Measurements from ENCODE around the gene DENND1C.

DENND1C gene, protein sequence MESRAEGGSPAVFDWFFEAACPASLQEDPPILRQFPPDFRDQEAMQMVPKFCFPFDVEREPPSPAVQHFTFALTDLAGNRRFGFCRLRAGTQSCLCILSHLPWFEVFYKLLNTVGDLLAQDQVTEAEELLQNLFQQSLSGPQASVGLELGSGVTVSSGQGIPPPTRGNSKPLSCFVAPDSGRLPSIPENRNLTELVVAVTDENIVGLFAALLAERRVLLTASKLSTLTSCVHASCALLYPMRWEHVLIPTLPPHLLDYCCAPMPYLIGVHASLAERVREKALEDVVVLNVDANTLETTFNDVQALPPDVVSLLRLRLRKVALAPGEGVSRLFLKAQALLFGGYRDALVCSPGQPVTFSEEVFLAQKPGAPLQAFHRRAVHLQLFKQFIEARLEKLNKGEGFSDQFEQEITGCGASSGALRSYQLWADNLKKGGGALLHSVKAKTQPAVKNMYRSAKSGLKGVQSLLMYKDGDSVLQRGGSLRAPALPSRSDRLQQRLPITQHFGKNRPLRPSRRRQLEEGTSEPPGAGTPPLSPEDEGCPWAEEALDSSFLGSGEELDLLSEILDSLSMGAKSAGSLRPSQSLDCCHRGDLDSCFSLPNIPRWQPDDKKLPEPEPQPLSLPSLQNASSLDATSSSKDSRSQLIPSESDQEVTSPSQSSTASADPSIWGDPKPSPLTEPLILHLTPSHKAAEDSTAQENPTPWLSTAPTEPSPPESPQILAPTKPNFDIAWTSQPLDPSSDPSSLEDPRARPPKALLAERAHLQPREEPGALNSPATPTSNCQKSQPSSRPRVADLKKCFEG

GRCh38 chr19:6481541-6482342 lies at the start of gene DENND1C:
Gene DENND1C (minus strand): TSS chr19:6481787. CDS start chr19:6481695, 92 bp downstream.
- peak; percentile 26 to 52 (median 48) for DNase-seq (ENCODE audit: low read depth in 3 of 3, low spot score in 1 of 3)

DNA sequence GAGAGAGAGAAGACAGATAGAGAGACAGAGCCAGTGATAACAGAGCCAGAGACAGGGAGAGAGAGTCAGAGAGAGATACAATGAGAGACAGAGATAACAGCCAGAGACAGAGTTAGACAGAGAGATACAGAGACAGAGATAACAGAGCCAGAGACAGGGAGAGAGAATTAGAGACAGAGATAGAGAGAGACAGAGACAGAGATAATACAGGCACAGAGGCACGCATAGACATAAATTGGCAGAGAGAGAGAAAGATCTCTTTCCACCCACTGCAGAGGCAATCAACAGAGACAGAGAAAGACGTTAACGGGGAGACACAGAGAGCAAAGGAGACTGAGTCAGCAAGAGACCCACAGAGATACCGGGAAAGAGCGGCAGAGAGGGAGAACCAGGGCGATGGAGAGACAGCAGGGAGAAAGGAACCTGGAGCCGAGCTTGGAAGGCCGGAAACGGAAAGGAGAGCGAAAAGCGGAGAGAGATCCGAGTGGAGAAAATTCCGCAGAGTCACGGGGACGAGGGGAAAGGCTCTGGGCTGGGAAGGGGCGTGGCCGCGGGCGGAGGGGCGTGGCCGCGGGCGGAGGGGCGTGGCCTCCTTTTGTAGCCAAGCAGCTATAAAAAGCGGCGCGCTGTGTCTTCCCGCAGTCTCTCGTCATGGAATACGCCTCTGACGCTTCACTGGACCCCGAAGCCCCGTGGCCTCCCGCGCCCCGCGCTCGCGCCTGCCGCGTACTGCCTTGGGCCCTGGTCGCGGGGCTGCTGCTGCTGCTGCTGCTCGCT lies 49.0 kb upstream of the DENND1C start, which contains the start of gene TNFSF9:
TSS of gene TNFSF9 (plus strand) at position 641 of the 777 bp plus-strand sequence. CDS start at position 652, 11 bp downstream.
- peak; percentile 54 to 82 (median 64) for DNase-seq (ENCODE audit: low read depth in 3 of 3, low spot score in 1 of 3)

DNA sequence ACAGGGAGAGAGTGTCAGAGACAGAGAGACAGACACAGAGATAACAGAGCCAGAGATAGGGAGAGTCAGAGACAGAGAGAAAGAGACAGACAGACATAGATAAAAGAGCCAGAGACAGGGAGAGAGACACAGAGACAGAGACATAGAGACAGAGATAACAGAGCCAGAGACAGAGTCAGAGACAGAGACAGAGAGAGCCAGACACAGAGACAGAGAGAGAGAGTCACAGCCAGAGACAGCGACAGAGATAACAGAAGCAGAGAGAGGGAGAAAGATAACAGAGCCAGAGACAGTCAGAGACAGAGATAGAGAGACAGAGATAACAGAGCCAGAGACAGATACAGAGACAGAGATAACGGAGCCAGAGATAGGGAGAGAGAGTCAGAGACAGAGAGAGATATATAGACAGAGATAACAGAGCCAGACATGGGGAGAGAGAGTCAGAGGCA lies 48.4 kb upstream of the DENND1C start:
- DNase-seq (ENCODE audit: low read depth in 3 of 3, low spot score in 1 of 3) = no peak

DNA sequence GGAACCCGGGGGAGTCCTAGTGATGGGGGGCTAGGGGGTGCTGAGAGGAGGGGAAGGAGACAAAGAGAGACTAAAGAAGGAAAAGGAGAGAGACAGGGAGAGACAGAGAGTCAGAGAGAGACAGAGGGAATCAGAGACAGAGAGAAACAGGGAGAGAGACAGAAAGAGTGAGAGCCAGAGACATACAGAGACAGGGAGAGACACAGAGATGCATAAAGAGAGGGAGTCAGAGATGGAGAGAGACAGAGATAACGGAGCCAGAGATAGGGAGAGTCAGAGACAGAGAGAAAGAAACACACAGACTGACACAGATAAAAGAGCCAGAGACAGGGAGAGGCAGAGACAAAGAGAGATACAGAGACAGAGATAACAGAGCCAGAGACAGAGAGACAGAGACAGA lies 47.8 kb upstream of the DENND1C start:
- DNase-seq (ENCODE audit: low read depth in 3 of 3, low spot score in 1 of 3) = no peak

- DNase-seq (ENCODE audit: low read depth in 3 of 3, low spot score in 1 of 3) = no peak
These were observed 47.0 kb upstream of the DENND1C start for GRCh38 chr19:6528544-6529121.

- no peak for DNase-seq (ENCODE audit: low read depth in 3 of 3, low spot score in 1 of 3)
These were observed 46.4 kb upstream of the DENND1C start for GRCh38 chr19:6527893-6528543.

DNA sequence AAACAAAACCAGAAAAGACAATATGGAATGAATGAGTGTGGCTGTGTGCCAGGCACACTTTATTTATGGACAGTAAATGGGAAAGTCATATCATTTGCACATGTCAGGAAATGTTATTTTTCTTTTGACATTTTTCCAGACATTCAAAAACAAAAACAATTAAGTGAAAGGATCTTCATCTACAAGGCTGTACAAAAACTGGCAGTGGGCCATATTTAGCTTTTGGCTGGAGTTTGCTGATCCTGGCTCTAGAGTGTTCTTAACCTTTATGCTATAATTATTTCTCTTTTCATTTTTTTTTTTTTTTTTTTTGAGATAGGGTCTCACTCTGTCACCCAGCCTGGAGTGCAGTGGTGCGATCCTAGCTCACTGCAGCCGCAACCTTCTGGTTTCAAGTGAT lies 42.7 kb upstream of the DENND1C start:
- DNase-seq (ENCODE audit: low read depth in 3 of 3, low spot score in 1 of 3) = no peak

DNA sequence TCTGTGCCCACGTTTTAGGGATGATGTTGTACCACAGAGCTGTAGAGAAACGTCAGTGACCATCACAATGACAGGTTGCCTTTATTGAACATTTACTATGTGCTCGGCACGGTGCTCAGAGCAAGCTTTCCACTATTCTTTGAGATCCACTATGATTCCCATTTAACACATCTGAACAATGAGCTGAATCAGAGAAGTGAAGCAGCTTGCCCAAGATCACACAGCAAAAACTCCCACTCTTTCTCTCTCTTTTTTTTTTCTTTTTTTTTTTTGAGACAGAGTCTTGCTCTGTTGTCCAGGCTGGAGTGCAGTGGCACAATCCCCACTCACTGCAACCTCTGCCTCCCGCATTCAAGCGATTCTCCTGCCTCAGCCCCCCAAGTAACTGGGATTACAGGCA lies 41.1 kb upstream of the DENND1C start:
- DNase-seq (ENCODE audit: low read depth in 3 of 3, low spot score in 1 of 3) = no peak

GRCh38 chr19:6521718-6522646 lies 40.4 kb upstream of the DENND1C start:
- peak in 1 of 3 donors; percentile 20 for DNase-seq (ENCODE audit: low read depth in 3 of 3, low spot score in 1 of 3)

GRCh38 chr19:6519289-6519688 lies 37.7 kb upstream of the DENND1C start:
- no peak for DNase-seq (ENCODE audit: low read depth in 3 of 3, low spot score in 1 of 3)

DNA sequence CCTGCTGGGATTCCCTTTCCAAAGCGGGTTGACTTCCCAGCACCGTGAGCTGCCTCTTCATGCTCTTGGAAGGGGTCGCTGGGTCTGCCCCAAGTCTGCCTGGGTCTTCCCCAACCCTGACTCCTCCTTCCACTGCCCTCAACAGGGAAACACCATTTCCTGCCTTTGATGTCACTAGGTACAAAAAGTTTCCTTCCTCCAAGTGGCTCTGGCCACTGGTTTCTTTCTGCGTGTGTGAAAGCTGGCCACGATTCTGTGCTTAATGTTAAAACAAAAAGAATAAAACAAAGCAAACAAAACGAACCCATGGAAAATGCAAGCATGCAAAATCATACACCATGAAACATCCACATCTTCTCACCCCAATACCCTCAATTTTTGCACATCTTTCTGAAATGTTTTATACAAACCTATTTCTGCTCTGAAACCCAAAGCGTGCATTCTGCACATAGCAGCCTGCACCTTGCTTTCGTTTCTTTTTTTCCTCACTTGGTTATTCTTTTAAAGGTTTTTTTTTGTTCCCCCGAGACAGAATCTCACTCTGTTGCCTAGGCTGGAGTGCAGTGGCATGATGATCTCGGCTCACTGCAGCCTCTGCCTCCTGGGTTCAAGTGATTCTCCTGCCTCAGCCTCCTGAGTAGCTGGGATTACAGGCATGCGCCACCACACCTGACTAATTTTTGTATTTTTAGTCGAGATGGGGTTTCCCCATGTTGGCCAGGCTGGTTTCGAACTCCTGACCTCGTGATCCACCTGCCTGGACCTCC lies 36.7 kb upstream of the DENND1C start:
- DNase-seq (ENCODE audit: low read depth in 3 of 3, low spot score in 1 of 3) = no peak

DNA sequence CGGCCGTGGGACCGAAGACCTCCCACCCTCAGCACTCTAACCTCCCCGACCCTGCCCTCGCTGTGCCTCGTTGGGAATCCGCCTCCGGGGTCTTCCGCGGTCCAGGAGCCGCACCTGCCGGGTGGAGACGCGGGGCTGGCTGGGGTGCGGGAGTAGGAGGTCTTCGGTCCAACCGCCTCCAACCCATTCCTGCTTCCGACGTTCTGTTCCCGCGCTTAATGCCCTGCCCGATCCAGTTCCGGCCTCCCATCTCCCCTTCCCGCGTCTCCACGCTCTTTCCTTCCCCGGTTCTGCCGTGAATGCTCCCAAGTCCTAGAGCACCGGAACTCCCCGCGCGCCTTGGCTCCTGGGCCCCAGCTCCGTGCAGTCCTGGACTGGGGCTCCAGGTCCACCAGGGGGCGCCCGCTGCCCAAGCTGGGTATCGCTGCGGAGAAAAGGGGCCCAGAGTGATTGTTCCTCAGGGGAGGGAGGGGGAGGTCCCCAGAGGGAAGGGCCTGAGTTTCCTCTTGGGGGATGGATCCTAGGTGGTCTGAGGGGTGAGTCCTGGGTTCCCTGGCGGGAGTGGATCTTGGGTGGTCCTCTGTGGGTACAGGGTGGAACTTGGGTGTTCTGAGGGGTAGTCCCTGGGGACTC lies 35.2 kb upstream of the DENND1C start:
- DNase-seq (ENCODE audit: low read depth in 3 of 3, low spot score in 1 of 3) = peak; percentile 76 to 92 (median 82)

DNA sequence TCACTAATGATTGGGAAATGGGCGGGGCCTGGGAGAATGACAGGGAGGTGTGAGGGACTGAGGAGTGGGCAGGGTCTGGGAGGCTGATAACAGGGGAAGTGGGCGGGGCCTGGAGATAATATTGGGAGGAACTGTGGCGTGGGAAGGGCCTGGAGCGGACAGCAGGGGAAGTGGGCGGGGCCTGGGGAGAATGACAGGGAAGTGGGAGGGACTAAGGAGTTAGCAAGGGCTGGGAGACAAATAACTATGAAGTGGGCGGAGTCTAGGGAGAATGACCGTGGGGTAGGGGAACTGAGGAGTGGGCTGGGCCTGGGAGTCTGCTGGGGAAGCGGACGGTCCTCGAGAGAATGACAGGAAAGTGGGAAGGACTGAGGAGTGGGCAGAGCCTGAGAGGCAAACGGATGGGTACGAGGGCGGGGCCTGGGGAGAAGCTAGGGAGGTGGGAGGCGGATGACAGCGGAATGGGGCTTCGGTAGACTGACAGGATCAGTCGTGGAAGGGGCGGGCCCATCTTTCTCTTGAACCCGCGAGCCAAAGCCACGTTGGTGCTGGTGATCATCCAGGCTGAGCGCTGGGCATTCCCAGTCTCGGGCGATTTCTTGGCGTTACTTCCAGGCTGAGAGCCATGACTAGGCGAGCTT lies 34.6 kb upstream of the DENND1C start:
- peak in 2 of 3 donors; percentile 23 to 30 for DNase-seq (ENCODE audit: low read depth in 3 of 3, low spot score in 1 of 3)

DNA sequence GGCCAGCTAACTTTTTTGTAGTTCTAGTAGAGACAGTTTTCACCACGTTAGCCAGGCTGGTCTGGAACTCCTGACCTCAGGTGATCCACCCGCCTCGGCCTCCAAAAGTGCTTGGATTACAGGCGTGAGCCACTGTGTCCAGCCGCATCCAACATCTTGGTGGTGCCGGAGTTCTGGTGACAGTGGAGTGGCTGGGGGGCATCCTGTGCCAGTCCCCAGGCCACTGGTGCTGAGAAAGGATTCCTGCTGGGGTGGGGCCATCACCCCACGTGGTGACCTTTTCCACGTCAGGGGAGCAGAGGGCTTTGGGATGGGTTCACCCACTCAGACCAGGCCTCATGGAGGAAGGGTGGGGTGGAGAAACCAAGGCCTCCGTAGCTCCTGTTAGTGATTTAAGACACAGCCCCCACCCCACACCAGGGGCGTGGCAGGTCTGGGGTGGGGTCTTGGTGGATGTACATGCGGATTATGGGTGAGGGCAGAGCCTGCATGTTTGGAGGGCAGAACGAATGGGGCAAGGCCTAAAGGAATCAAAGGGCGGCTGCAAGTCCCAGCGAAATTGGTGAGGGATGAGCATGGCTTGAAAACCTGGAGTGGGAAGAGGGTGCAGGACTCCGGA lies 33.4 kb upstream of the DENND1C start:
- DNase-seq (ENCODE audit: low read depth in 3 of 3, low spot score in 1 of 3) = no peak

- no peak for DNase-seq (ENCODE audit: low read depth in 3 of 3, low spot score in 1 of 3)
These were observed 32.5 kb upstream of the DENND1C start for GRCh38 chr19:6514089-6514488.

DNA sequence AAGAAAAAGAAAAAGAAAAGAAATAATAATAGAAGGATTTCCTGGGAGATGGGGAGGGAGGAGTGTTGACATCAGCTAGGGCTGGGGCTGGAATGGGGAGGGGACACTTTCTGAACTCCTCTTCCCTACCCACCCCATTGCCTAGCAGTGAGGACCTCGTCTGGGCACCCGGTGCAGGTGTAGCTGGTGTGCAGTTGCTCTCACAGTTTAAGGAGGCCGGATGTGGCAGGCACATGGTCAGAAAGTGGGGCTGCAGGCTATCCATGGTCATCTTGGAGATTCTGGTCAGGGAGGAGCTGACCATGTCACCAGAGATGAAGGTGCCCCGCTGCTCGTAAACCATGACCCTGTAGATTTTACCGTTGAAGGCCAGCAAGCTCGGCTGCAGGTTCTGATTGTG lies 29.0 kb upstream of the DENND1C start:
- no peak for DNase-seq (ENCODE audit: low read depth in 3 of 3, low spot score in 1 of 3)

Measured in stimulated activated CD4-positive, alpha-beta T cell treated with anti-CD3 and anti-CD28 coated beads, TNF-alpha, amount 100 ng/mL, for 1 hour (primary cell).